ENCODE measurements around the gene FUBP1.

- TF ChIP-seq CTCF (IDR thresholded peaks at IDR 0.05) (no peak), ZFX (IDR thresholded peaks at IDR 0.05; ENCODE audit: borderline replicate concordance) (no peak)
Observed at GRCh38 chr1:77955709-77956108, 23.2 kb downstream of the FUBP1 start.

All from 22Rv1 (cell line).